Measurements from ENCODE around the gene RAB7B.

The RAB7B gene

DNA sequence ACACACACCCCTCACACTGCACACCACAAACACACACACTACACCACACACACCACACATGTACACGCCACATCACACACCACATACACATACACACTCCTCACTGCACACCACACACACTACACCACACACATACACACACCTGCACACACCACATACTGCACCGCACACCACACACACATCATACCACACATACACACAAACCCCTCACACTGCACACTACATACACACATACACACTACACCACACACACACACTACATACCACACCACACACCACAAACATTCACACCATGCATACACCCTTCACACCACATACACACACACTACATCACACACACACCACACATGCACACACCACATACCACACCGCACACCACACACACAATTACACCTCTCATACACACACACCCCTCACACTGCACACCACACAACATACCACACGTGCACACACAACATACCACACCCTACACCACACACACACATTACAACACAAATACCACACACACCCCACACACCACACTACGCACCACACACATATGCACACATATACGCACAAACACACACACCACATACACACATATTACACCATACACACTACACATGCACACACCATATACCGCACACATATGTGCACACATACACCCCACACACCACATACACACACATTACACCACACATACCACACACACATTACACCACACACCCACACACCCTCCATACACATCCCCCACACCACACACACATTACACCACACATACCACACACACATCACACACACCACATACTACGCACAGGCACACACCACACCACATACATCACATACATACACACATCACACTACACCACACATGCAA, 29.6 kb downstream of the RAB7B start:
- no peak for DNase-seq (ENCODE audit: low read depth)

- DNase-seq (ENCODE audit: low read depth), result no peak
Measured at GRCh38 chr1:205972491-205973168, 30.6 kb downstream of the RAB7B start.

GRCh38 chr1:205972081-205972480, 31.1 kb downstream of the RAB7B start:
- no peak for DNase-seq (ENCODE audit: low read depth)

DNA sequence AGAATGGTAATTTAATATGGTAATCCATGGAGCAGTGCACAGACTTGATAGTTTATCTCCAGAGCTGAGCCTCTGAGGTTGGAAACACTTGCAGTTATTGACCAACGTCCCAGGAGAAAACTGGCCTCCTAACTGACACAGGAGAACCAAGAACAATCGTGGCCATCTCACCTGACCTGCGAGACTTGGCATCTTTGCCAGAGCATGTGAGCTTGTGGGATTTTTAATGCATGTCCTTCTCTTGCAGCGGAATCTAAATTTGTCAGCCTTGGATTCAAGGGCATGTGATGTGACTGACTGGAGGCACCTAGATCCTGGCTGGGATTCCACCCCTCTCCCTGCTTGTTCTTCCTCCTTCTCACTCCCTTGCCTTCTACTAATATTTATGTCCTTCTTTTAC, 32.1 kb downstream of the RAB7B start:
- no peak for DNase-seq (ENCODE audit: low read depth)

GRCh38 chr1:205970486-205970885, 32.7 kb downstream of the RAB7B start:
- DNase-seq (ENCODE audit: low read depth), result no peak

DNA sequence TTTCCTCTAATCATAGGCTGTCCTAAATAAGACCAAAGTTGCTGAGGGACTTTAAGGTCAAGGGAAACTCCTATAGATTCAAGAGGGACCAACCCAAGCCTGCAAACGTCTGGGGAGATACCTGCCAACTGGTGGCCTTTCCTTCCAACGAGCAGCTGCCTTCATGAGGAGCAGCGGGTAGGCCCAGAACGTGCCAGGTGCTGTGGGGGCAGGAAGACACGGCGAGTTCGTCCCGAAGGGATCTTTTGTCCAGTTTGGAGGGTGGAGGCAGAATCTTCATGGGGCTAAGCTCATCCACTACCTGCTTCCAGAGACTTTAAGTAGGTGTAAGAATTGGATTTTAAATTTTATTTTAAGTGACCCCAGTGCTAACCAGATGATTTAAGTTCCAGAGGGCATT, 34.0 kb downstream of the RAB7B start:
- DNase-seq (ENCODE audit: low read depth), result no peak

GRCh38 chr1:205967554-205968335, 35.5 kb downstream of the RAB7B start:
- no peak for DNase-seq (ENCODE audit: low read depth)

GRCh38 chr1:205965036-205965884, 37.9 kb downstream of the RAB7B start:
- no peak for DNase-seq (ENCODE audit: low read depth)

GRCh38 chr1:205963352-205964155, 39.6 kb downstream of the RAB7B start:
- no peak for DNase-seq (ENCODE audit: low read depth)

DNA sequence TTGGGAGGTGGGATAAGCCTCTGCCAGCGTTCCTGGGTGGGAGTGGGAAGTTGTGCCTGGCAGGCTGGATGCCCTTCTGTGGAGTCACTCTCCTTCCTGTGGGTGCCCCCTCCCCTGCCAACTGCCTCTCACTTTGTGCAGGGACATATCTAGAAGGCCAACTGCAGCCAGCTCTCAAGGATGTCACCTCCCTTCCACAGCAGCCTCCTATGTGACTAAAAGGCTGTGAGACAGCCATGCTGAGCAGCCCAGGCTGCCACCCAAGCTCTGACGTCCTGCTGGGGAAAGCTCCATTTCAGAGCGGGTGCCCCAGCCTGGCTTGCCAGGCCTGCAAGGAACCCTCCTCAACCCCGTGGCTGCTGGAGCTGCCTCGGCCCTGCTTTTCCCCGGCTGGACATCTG, 40.4 kb downstream of the RAB7B start:
- no peak for DNase-seq (ENCODE audit: low read depth)

GRCh38 chr1:205961991-205962820, 41.0 kb downstream of the RAB7B start:
- no peak for DNase-seq (ENCODE audit: low read depth)

- DNase-seq (ENCODE audit: low read depth), result no peak
Measured at GRCh38 chr1:205961405-205961804, 41.8 kb downstream of the RAB7B start.

DNA sequence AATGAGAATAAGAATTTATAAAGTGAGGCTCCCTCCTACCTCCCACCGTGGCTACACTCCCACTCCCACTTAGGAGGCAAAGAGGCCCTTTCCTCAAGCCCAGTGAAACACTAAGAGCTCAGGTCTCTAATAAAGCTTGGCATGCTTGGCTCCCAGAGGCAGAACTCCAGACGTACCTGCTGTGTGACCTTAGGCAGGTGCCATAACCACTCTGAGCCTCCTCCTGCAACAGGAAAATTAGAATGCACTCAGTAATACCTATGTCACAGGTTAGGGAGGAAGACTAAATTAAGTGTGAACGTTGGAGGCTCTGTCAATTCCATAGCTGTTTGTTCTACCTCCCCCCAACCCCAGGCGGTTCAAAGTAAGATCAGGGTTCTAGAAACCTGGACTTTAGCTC, 43.4 kb downstream of the RAB7B start:
- DNase-seq (ENCODE audit: low read depth), result no peak

GRCh38 chr1:205955499-205955898, 47.7 kb downstream of the RAB7B start:
- DNase-seq (ENCODE audit: low read depth), result no peak

- no peak for DNase-seq (ENCODE audit: low read depth)
Measured at GRCh38 chr1:205954819-205955404, 48.3 kb downstream of the RAB7B start.

GRCh38 chr1:205951746-205952145, 51.4 kb downstream of the RAB7B start:
- no peak for DNase-seq (ENCODE audit: low read depth)

- no peak for DNase-seq (ENCODE audit: low read depth)
Measured at GRCh38 chr1:205950826-205951549, 52.2 kb downstream of the RAB7B start.

DNA sequence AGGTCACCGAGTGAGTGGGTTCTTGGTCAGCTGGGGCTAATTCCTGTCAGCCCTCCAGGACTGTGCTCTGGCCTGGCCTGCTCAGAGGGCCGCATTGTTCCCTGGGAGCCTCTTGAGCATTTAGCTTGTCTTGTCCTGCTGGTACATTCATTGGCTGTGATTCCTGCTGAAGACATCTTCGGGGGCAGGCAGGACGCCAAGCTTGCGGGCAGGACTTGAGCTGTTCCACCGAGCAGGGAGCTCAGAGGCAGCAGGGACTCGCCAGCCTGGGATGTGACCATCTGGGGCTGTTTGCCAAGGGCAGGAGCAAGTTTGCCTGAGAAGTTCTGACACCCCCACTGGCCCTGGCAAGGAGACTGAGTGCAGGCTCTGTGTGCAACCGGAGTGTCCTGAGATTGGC, 52.9 kb downstream of the RAB7B start:
- DNase-seq (ENCODE audit: low read depth), result no peak

- DNase-seq (ENCODE audit: low read depth), result no peak
Measured at GRCh38 chr1:205949753-205950152, 53.4 kb downstream of the RAB7B start.

Measured in stimulated activated CD8-positive, alpha-beta memory T cell treated with anti-CD3 and anti-CD28 coated beads, Interleukin-15, amount 100 ng/mL, for 1 hour (primary cell).